IMR-90 (cell line): ENCODE results near the gene CDHR1. TPM values are rescaled to one million over a fixed set of nuclear protein-coding genes. Genes with fewer than 3 reads are reported as not detected.

Experiments
- ATAC-seq: fragments of 200-7000 bp; cut with Tn5 transposase; 2 replicates; pipeline ENCODE4 v1.9.1; 2020; ENCODE audit warnings: low read depth, mild to moderate bottlenecking, moderate library complexity
- BruUV-seq: library from RNA; stranded (reverse); fragments of 400-500 nt; replicated peaks from 2 replicates; lab custom pipeline; 2021; lab: Mats Ljungman, UMichigan
- CTCF ChIA-PET: fragments of 300-600 bp; formaldehyde crosslinking; extraction: SDS; loops from one replicate; lab custom pipeline; 2021; ENCODE audit warnings: antibody characterized with exemption; lab: Yijun Ruan, JAX
- POLR2A ChIA-PET: fragments of 300-600 bp; sonication (Branson Sonifier 250); formaldehyde crosslinking; loops from one replicate; lab custom pipeline; 2022; ENCODE audit warnings: antibody characterized with exemption; ENCODE audit not compliant: unreplicated experiment; lab: Charles Lee
- DNase-seq: peaks from one replicate; pipeline ENCODE4 v3.0.0; 2013
- H2AFZ ChIP-seq: replicated peaks from 2 replicates; pipeline ENCODE3; 2013; ENCODE audit warnings: low read length, mild to moderate bottlenecking; ENCODE audit not compliant: poor library complexity
- H2AK5ac ChIP-seq: 2 replicates; pipeline ENCODE4 v1.6.1; 2013; ENCODE audit warnings: low read depth, low read length, inconsistent platforms
- H2AK9ac ChIP-seq: replicated peaks from 2 replicates; pipeline ENCODE3; 2013; ENCODE audit warnings: mild to moderate bottlenecking, low read depth, low read length, moderate library complexity; ENCODE audit not compliant: poor library complexity
- H2BK120ac ChIP-seq: 2 replicates; pipeline ENCODE4 v1.6.1; 2013; ENCODE audit warnings: low read depth, low read length, inconsistent platforms
- H2BK15ac ChIP-seq: 3 replicates; pipeline ENCODE4 v1.6.1; 2013; ENCODE audit warnings: low read depth, low read length, inconsistent platforms
- H2BK20ac ChIP-seq: 2 replicates; pipeline ENCODE4 v1.6.1; 2013; ENCODE audit warnings: low read depth, mild to moderate bottlenecking, inconsistent platforms, low read length, moderate library complexity
- H2BK5ac ChIP-seq: 2 replicates; pipeline ENCODE4 v1.6.1; 2013; ENCODE audit warnings: mild to moderate bottlenecking, low read depth, low read length, inconsistent platforms; ENCODE audit not compliant: poor library complexity, severe bottlenecking
- H3K14ac ChIP-seq: replicated peaks from 2 replicates; pipeline ENCODE4 v1.6.1; 2013; ENCODE audit warnings: low read depth, low read length, inconsistent platforms
- H3K18ac ChIP-seq: 2 replicates; pipeline ENCODE4 v1.6.1; 2013; ENCODE audit warnings: low read depth, low read length, control low read depth
- H3K23ac ChIP-seq: 2 replicates; pipeline ENCODE4 v1.6.1; 2013; ENCODE audit warnings: low read depth, low read length, inconsistent platforms
- H3K27ac ChIP-seq: 2 replicates; pipeline ENCODE4 v1.5.1; 2013; ENCODE audit warnings: mild to moderate bottlenecking, control low read depth, low read length; ENCODE audit not compliant: insufficient read depth
- H3K27me3 ChIP-seq: 2 replicates; pipeline ENCODE4 v1.6.1; 2013; ENCODE audit warnings: low read length; ENCODE audit not compliant: control insufficient read depth, insufficient read depth
- H3K36me3 ChIP-seq: 2 replicates; pipeline ENCODE4 v1.6.1; 2013; ENCODE audit warnings: low read length, mixed read lengths; ENCODE audit not compliant: control insufficient read depth, insufficient read depth
- H3K4ac ChIP-seq: 2 replicates; pipeline ENCODE4 v1.6.1; 2013; ENCODE audit warnings: low read depth, low read length, inconsistent platforms
- H3K4me1 ChIP-seq: 2 replicates; pipeline ENCODE4 v1.6.1; 2013; ENCODE audit warnings: low read length, mixed read lengths; ENCODE audit not compliant: control insufficient read depth, insufficient read depth
- H3K4me2 ChIP-seq: 2 replicates; pipeline ENCODE4 v1.6.1; 2013; ENCODE audit warnings: low read depth, mild to moderate bottlenecking, control low read depth, low read length, moderate library complexity
- H3K4me3 ChIP-seq: 2 replicates; pipeline ENCODE4 v1.5.1; 2013; ENCODE audit warnings: low read depth, mild to moderate bottlenecking, control low read depth, low read length, moderate library complexity; ENCODE audit not compliant: insufficient read depth
- H3K56ac ChIP-seq: 2 replicates; pipeline ENCODE4 v1.6.1; 2013; ENCODE audit warnings: low read length, inconsistent platforms; ENCODE audit not compliant: insufficient read depth; ENCODE audit errors: extremely low read depth
- H3K79me1 ChIP-seq, 2 experiments: 2 replicates each; pipeline ENCODE4 v1.6.1; 2013; ENCODE audit warnings: low read length in 2 of 2, inconsistent platforms in 1 of 2, low read depth in 1 of 2
- H3K9ac ChIP-seq: 2 replicates; pipeline ENCODE4 v1.6.1; 2013; ENCODE audit warnings: low read depth, low read length, control low read depth
- H3K9me1 ChIP-seq: 2 replicates; pipeline ENCODE4 v1.6.1; 2013; ENCODE audit warnings: low read length, inconsistent platforms; ENCODE audit not compliant: insufficient read depth
- H3K9me3 ChIP-seq: 2 replicates; pipeline ENCODE4 v1.6.1; 2013; ENCODE audit warnings: low read length; ENCODE audit not compliant: control insufficient read depth, insufficient read depth
- H4K20me1 ChIP-seq: 2 replicates; pipeline ENCODE4 v1.6.1; 2013; ENCODE audit warnings: low read length, inconsistent platforms; ENCODE audit not compliant: insufficient read depth
- H4K5ac ChIP-seq: 2 replicates; pipeline ENCODE4 v1.6.1; 2013; ENCODE audit warnings: mild to moderate bottlenecking, low read depth, low read length, control low read depth
- H4K8ac ChIP-seq, 2 experiments: 2 replicates each; pipeline ENCODE4 v1.6.1; 2013; ENCODE audit warnings: low read depth in 2 of 2, low read length in 2 of 2, control low read depth in 1 of 2, inconsistent platforms in 1 of 2
- H4K91ac ChIP-seq: 2 replicates; pipeline ENCODE4 v1.6.1; 2013; ENCODE audit warnings: low read depth, low read length, inconsistent platforms; ENCODE audit not compliant: insufficient read depth
- CEBPB ChIP-seq: IDR thresholded peaks from 2 replicates; pipeline ENCODE4 v1.6.1; 2012; ENCODE audit warnings: low read depth, low read length, improper control_type of control experiment
- MXI1 ChIP-seq: IDR thresholded peaks from 2 replicates; pipeline ENCODE4 v1.6.1; 2012; ENCODE audit warnings: low read depth, mild to moderate bottlenecking, low read length, moderate library complexity, borderline replicate concordance
- RAD21 ChIP-seq: IDR thresholded peaks from 2 replicates; pipeline ENCODE4 v1.6.1; 2012; ENCODE audit warnings: low read length, improper control_type of control experiment
- RFX5 ChIP-seq: IDR thresholded peaks from 2 replicates; pipeline ENCODE4 v1.8.0; 2012; ENCODE audit warnings: low read depth, mild to moderate bottlenecking, low read length, moderate library complexity
- WGBS, 2 experiments: methylation state at CpG; one replicate each; pipeline versions ENCODE4 v1.1.5 to v1.1.7; 2013; ENCODE audit warnings: missing lambda C conversion rate in 2 of 2; ENCODE audit not compliant: insufficient read length in 1 of 2; ENCODE audit errors: extremely low coverage in 2 of 2; 5-methylcytosine and 5-hydroxymethylcytosine counted together
- dilution Hi-C: fragments of 300-500 bp; cut with HindIII; formaldehyde crosslinking; loops from one replicate; pipeline ENCODE4 v1.14.3; 2018; ENCODE audit warnings: low sequenced_read_pairs; ENCODE audit not compliant: unreplicated experiment
- in situ Hi-C: fragments of 300-500 bp; cut with MboI; formaldehyde crosslinking; loops from 3 replicates; pipeline ENCODE4 v1.14.3; 2019; ENCODE audit warnings: low sequenced_read_pairs, inconsistent platforms, mixed read lengths
- intact Hi-C: fragments of 100-400 bp; cut with micrococcal nuclease; formaldehyde crosslinking; loops from 2 replicates; pipeline ENCODE4 v1.10.0; 2022
- polyA plus RNA-seq, 3 experiments: library from polyadenylated mRNA; depleted of rRNA; stranded (reverse); fragments of >200 nt; gene quantifications; 2 replicates each; pipeline ENCODE4 v1.2.3, GENCODE V29; 2012; ENCODE audit warnings: low replicate concordance in 1 of 3
- total RNA-seq: library from RNA; depleted of rRNA; stranded (reverse); fragments of >200 nt; gene quantifications from 2 replicates; pipeline ENCODE4 v1.2.3, GENCODE V29; 2012

CDHR1 gene
- total and polyA plus RNA-seq, 2 of the 4 experiments (the other 2 are of a cell fraction), result not detected

GRCh38 chr10:84196083-84196482, 1.7 kb downstream of the CDHR1 start:
- TF ChIP-seq RFX5 (no peak), RAD21 (no peak), MXI1 (no peak), CEBPB (no peak)
- Histone ChIP-seq H2BK15ac (no peak overlapping the region), H4K8ac (no peak overlapping the region), H3K9me3 (no peaks in the 10 kb centered on the region), H3K14ac (no peak overlapping the region), H4K5ac (no peak overlapping the region), H3K4ac (no peak overlapping the region), H3K23ac (no peak overlapping the region), H2AFZ (no peak overlapping the region), H3K18ac (no peak overlapping the region), H3K36me3 (no peaks in the 10 kb centered on the region), H3K4me2 (no peak overlapping the region), H2AK5ac (no peak overlapping the region), H4K91ac (no peak overlapping the region), H3K4me1 (peaks cover 2% of the 10 kb centered on the region; the same call in 1 of the 2 replicates), H4K20me1 (no peaks in the 10 kb centered on the region), H2AK9ac (no peak overlapping the region), H3K56ac (no peak overlapping the region), H2BK20ac (no peak overlapping the region), H2BK5ac (no peak overlapping the region), H3K9ac (no peak overlapping the region), H3K9me1 (no peaks in the 10 kb centered on the region), H3K27ac (no peak overlapping the region), H3K79me1 (no peaks in the 10 kb centered on the region), H3K27me3 (peaks cover 53% of the 10 kb centered on the region), H2BK120ac (no peak overlapping the region), H3K4me3 (no peak overlapping the region)
- intact Hi-C loops, result no loop called here
- in situ Hi-C loops, result no loop called here
- no TSS peak for BruUV-seq
- no CpG with 5 or more reads among the region's 4 CpGs for WGBS, 2 experiments
- ATAC-seq (no peak), DNase-seq (no peak)
- ChIA-PET CTCF (no interaction called here), POLR2A (no interaction called here)
- dilution Hi-C loops, result no loop called here
